Stimulated activated CD4-positive, alpha-beta T cell treated with anti-CD3 and anti-CD28 coated beads, Interleukin-15, amount 100 ng/mL, for 24 hours (primary cell): ENCODE measurements around the gene SIGLEC15.

ENCODE experiments used
- DNase-seq: peaks from one replicate; pipeline ENCODE4 v3.0.0-alpha.2; 2020

The SIGLEC15 gene

DNA sequence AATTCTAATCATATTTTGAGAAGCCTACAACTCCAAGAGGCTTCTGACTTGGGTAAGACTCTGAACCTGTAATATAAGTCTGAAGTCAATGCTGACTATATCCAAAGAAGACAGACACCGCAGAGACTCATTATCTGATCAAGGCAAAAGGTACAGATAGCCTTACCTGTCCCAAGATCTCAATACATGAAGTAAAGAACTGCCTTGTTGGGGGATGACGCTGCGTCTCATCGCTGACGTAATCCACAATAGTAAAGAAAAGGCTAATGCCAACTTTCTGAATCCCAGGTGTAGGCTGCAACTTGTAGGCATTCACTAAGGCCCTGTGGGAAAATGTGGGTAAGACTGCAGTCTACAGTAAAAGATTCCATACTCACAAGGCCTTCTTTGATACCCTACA is 62.1 kb downstream of the SIGLEC15 start:
- DNase-seq = no peak

DNA sequence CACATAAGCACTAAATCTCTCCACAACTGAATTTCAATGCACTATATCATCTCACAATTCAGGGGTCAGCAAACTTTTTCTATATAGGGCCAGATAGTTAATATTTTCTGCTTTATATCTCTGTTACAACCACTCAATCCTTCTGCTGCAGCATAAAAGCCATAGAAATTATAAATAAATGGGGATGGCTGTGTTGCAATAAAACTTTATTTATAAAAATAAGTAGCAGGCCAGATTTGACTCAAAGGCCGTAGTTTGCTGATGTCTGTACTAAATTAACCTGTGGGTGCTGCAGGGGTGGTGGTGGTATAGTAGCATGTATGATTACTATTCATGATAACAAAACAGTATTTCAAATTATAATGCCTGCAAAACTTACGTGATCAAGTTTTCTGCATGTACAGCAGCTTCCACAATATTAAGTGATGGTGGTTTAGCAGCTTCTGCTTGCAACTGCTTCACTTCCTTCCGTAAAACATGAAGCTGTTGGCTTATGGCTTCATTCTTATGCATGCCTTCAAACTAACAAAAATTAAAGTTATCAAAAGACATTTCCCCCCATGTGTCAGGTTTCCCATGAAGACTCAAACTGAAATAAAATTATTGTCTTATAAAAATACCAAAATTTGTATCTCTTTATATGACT is 64.1 kb downstream of the SIGLEC15 start:
- DNase-seq = no peak

DNA sequence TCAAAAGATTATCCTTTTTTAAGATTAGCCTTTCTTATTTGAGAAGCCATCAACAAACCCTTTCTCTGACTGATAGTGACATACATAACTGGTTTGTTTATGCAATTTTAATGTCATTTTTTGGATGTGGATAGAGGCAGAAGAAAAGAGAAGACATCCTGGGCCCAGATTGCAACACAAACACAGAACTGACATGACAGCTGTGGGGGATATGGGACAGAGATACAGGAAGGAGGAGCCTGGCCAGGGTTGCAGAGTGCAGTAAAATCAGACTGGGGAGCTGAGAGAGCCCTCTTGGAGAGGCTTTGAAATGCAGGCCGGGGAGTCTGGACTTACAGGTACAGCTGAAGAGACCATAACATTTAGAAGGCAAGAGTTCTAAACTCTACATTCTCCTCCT is 65.1 kb downstream of the SIGLEC15 start:
- no peak for DNase-seq

DNA sequence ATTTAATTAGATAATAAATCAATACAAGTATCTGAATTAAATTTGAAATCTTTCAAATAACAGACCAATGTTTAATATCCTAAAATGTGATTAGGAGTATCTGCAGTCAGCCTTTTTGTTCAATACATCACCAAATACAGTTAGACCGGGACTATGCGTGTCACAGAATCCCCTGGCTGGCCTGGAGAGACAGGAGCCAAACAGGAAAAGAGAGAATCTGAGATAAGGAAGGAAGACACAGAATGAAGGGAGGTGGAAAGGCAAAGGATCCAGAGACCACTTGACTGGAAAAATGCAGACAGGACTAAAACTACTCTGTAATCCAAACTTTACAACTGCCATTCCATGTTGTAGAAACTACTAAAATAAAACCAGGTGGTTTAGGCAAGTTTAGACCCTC is 66.3 kb downstream of the SIGLEC15 start:
- no peak for DNase-seq
